Stimulated activated CD8-positive, alpha-beta memory T cell treated with anti-CD3 and anti-CD28 coated beads, Interleukin-4, amount 100 ng/mL, for 24 hours (primary cell): ENCODE data around the gene ARHGEF5.
"Not testable (repeated sequence)": the region's sequence is repeated elsewhere in the genome, so short reads cannot be mapped to it uniquely, and the experiment has no call there.

Source experiments
- DNase-seq: peaks from one replicate; pipeline ENCODE4 v3.0.0-alpha.2; 2020; ENCODE audit warnings: low read depth

ARHGEF5 gene

DNA sequence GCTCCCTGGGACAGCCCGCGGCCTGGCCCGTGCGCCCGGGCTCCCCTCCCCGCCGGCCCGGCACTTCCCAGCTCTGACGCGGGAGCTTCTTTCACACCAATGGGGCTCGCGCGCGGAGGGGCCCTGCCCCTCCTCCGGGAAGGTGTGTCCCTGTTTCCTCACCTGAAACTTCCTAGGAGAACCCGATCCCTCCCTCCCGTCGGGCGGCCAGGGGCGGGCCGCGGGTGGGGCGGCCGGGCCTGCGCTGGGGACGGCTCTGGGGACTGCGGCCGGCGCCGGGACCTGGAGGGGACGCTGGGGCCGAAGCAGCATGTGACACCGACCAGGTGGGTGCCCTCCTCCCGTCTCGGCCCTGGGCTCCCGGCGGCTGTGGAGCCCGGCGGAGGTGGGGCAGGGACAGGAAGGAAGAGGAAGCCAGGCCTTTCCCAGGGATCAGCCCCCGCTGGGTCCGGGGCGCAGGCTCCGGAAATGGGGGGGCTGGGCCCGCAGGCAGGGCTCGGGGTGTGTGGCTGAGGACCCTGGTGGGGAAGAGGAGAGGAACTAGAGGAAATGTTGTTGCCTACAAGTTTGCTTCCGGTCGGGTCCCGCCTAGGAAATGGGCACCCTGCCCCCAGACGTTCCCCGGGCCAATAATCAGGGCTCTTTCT, at the start of gene ARHGEF5:
Gene ARHGEF5, plus strand, starts transcription at position 227 of the 647 bp plus-strand sequence. CDS start 7,268 bp downstream, outside the sequence.
- not testable (repeated sequence) for DNase-seq

DNA sequence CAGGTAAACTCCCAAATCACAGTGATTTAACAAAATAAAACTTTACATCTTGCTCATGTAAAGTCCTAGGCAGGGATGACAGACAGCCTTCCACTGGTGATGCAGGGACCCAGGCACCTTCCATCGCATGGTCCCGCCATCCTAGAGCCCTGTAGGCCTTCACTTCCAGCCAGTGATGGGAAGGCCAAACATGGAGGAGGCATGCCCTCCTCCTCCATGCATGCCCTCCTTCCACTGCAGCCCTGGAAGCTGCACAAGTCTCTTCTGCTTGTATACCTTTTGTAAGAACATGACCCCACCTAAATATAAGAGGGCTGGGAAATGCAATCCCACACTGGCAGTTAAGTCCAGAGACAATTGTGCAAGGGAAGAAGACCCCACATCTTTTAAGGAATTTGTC, 45.5 kb upstream of the ARHGEF5 start:
- not testable (repeated sequence) for DNase-seq

DNA sequence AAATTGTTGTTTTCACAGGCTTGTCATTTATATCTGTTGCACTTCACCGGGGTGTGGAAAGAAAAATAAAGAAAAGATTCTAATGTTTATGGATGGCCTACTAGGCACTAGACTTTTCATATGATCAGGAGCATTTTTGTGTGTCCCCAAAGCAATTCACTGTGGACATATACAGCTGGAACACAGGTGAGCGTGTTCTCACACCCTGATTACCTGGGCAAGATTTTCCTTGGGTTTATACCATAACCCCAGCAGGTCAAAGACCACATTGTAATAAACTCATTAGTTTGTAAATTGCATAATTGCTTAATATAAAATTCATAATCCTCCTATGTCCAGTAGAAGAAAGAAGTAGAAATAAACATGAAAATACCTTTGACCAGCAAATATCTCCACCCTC, 44.0 kb upstream of the ARHGEF5 start:
- DNase-seq, result not testable (repeated sequence)

DNA sequence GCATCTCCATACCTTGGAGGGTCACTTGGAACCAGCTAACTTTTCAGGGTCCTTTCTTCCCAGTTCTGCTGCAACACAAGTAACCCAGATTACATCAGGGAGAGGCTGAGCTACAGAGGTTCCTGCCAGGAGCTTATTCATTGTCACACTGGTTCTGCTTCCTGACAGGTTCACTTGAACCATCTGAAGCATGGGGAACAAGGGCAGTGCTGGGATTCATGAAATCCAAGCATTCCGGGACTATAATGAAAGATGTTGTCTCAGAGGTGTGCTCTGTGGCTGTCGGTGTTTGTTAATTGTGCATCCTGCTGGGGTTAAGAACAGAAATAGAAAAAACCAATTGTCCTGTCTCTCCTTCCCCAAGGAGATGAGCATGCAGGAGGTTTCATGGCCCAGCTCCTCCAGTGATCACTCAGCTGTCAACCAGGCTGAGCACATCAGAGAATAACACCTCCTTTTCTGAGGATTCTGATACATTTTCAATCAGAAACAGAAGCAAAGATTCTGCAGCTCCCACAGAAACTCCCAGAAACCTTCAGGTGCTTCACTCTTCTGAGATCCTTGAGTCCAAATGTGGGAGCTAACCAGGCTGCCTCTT, 43.2 kb upstream of the ARHGEF5 start, which contains the start of gene OR2A1:
Gene OR2A1, plus strand, starts transcription at position 548 of the 598 bp plus-strand sequence. CDS start 5,706 bp downstream, outside the sequence.
- DNase-seq, result not testable (repeated sequence)

DNA sequence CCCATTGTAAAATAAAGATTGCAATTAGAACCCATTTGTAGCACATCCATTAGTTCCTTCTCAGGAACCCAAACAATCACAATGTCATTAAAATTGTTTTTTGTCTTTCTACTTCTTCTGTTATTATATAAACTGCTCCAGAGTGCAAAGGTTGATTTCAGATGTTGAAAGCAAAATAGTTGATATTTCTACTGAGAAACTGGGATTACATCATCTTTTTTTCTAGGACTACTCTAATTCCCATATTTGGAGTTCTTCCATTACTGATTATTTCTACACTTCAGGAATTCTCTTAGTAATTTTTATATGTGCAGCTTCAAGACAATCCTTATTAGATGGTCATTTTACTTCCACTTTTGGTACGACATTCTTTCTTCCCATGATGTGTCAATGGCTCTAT, 37.7 kb upstream of the ARHGEF5 start:
- DNase-seq, result not testable (repeated sequence)

DNA sequence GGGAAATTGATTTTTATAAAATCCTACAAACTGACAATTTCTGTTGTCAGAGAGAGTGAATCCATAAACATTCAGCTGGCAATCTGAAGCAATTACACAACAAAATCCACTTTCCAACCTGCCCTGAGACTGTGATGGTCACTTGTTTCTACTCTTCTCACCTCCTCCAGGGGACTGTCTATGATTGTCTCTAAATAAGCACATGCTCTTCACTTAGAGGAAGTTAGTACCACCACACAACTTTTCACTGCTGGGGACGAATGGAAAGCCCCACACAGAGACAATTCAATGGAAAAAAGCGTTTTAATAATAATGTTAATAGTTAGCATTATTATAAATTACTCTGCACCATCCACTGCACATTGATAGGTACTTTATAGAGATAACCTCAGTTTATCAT, 35.7 kb upstream of the ARHGEF5 start:
- DNase-seq, result not testable (repeated sequence)

DNA sequence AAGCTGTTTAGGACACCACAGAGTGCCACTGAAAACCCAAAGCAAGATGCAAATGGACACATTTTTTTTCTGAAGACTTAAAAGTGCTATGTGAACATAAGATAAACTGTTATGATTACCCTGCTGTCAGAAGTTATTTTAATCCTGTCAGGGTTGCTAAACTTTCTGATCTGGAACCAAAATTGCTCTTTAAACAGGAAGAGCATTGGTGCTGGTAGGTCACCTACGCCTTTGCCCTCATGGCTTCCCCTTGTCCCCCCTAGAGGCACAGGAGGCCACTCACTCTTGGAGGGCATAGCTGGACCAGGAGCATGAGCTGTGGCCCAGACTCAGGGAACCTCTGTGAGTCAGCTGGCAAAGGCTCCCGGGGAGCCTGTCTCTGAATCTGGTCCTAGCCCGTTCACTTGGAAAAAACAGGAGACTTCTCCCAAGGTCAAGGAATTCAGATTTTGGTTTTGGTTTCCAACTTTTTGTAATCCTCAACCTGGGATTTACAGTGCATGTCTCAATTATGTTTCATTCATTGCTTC, 33.5 kb upstream of the ARHGEF5 start:
- not testable (repeated sequence) for DNase-seq

DNA sequence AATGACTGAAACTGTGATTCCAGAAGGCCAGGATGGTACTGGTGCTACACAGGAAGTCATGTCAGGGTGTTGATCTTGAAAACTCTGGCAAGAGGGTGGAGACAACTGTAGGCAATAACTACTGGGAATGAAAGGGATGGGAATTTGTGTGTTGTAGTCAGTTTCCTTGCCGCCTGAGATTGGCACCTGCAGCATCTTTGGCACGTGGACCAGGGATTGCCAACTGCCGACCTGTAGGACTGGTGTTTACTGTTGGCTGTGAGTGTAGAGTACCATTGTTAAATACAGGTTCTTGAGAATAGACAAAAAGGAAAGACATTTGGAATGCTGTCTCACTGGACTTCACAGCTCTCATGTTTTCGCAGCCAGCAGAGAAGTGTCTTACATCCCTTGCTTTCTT, 31.8 kb upstream of the ARHGEF5 start:
- DNase-seq, result not testable (repeated sequence)

DNA sequence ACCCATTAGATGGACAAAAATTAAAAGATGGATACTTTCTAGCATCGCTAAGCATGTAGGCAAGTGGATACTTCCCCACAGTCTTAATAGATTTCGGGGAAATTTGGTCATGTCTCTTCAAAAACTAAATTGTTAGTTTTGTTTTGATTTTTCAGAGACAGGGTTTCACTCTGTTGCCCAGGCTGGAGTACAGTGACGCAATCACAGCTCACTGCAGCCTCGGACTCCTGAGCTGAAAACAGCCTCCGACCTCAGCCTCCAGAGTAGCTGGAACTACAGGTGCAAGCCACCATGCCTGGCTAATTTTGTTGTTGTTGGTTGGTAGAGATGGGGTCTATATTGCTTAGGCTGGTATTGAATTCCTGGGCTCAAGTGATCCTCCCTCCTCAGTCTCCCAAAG, 29.3 kb upstream of the ARHGEF5 start:
- DNase-seq, result not testable (repeated sequence)

DNA sequence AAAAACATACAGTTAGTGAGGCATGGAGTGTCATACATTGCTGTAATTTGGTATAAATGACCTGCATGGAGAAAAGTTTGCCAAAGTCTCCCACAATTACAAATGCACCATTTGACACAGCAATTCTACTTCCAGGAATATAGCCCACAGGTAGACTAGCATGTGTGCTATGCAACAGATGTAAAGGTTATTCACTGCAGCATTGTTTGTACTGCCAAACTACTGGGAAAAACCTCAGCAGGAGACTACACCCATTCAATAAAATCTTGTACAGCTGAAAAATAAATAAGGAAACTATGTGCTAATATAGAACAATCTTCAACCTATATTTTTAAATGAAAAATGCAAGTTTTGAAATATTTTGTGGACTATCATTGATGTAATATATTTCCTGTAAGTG, 25.2 kb upstream of the ARHGEF5 start:
- DNase-seq, result not testable (repeated sequence)

DNA sequence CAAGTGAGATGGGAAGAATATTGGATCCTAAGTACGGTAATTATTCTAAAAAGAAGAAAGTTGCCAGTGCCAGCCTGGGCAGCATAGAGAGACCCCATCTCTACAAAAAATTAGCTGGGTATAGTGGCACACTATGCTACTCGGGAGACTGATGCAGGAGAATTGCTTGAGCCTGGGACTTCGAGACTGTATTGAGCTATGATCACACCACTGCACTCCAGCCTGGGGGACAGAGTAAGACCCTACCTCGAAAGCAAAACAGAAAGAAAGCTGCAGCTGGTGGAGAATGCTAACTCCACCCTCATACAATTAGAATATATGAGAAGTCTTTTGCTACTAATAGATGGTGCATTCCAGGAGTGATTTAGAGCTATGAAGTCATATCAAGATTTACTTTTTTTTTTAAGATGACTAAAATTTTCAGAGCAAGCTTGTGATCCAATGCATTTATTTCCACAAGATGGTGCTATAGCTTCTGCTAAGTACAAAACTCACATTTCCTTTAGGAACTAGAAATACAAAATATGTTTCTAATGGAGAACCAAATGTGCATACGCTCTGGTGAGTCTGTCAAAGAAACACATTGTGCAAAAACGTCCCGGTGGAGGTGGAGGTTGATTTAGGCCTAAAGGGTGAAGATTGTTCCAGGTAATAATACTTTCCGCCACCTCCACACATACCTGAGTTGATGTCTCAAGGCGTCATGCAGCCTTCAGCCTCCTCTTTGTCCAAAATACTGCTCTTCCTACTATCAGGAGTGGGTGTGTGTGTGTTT, 23.8 kb upstream of the ARHGEF5 start:
- DNase-seq, result not testable (repeated sequence)

DNA sequence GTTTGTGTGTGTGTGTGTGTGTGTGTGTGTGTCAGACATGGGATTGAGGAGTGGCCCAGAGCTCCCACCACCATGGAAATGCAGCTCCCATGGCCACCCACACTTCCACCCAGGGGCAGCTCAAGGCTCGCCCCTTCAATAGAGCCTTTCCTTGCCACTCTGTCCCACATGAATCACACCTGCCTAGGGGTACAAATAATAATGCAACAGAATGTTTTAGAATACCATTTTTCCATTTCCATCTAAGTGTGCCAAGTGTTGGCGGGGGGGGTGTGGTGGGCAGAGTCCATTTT, 23.3 kb upstream of the ARHGEF5 start:
- DNase-seq, result not testable (repeated sequence)

DNA sequence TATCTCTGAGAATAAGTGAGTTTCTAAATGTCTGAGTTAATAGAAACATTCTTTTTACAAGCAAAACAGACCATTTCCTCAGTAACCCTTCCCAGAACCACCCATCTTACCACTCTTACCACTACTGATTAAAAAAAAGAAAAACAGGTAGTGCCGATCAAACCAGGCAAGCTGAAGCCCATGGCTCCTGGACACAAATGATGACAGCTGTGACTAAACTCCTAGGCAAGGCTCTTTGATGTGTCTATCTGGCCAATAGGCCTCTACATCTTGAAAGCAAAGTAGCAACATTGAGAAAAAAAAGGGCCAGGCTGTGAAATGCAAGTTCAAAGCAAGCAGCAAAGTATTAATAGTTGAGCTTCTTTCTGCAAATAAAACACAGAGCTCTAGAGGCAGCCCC, 6.6 kb upstream of the ARHGEF5 start:
- not testable (repeated sequence) for DNase-seq

DNA sequence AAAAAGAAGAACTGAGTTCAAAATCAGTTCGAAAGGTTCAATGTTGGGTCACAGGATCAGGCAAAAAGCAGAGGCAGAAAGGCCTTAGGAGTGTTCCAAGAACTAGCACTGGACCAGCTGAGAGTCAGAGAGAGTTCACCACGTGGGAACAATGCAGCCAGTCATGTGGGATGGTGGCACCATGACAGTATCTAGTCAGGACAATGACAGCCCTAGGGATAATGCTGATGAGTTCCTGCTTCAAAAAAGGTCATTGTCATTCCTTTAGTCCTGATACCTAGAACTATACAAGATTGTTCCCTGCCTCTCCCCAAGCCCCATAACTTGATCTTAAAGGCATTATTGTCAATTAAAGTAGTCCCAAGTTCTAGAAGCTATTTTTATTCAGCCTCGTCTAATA, 3.5 kb upstream of the ARHGEF5 start:
- not testable (repeated sequence) for DNase-seq

DNA sequence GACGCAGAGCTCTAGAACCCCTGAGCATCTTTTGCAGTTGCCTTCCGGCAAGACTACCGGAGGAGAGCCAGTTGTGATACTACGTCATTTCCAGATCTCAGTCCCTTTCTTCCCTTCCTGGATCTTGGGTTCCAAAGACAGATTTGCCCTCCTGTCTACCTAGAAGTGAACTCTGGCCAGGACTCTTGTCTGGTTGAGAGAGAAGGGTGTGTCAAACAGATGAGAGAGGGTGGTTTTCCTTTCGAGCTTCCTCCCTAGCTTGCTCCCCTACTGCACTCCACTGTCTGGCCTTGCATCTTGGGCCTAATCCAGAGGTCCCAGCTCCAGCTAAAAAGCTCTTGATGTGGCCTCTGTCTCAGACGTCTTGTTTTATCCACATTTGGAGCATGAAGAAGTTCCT, 983 bp downstream of the ARHGEF5 start:
- not testable (repeated sequence) for DNase-seq

DNA sequence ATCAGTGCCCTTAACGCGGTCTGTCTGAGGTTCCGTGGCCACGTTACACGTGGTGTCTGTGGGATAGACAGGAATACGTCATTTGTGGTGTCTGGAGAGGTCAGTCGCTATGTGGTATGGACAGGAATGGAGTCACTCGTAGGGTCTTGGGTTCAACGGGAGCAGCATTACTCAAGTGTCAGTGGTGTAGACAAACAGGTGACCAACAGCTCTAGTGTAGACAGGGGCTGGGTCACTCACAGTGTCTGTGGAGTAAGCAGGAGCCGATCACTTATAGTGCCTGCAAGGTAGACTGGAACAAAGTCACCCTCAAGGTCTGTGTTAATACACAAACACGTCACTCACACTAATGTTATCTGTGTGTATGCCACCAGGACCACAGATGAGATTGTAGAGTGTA, 1.7 kb downstream of the ARHGEF5 start:
- not testable (repeated sequence) for DNase-seq

DNA sequence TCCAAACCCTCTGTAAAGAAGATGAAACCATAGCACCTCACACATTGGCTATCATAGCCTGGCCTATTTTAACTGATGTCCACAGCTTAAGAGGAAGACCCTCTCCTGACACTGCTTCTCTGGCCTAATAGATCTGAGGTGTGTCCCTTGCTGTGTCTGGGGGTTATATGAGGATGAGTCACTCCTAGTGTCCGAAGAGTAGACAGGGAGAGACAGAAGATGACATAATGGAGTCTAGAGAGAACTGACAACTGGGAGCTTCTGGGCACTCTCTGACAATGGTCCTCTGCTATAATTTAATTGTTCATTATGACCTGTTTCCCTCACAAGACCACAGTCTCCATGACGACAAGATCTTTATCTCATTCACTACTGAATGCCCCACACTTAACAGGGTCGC, 6.9 kb downstream of the ARHGEF5 start:
- DNase-seq, result not testable (repeated sequence)

DNA sequence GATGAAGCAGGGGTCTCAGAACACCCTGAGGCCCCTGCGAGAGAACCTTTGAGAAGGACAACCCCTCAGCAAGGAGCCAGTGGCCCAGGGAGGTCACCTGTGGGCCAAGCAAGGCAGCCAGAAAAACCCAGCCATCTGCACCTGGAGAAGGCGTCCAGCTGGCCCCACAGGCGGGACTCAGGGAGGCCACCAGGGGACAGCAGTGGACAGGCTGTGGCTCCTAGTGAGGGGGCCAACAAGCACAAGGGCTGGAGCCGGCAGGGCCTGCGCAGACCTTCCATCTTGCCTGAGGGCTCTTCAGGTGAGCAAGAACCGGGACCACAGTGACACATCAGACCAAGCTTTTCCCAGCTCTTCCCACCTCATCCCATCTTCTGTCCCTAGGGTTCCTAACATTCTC, 10.3 kb downstream of the ARHGEF5 start:
- not testable (repeated sequence) for DNase-seq

DNA sequence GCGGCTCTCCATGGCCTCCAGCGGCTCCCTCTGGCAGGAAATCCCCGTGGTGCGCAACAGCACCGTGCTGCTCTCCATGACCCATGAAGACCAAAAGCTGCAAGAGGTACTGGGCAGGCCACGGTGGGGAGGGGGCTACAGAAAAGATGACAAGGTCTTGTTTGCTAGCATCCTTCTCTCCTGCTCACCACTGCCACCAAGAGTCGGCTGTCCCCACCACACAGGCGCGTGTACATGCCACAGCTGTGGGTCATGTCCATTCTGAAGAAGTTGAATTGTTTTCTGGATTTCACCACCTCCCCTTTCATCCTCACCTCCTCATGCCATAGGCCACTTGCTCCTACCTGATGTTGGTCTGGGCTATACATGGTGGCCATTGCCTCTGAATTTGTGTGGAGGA, 12.0 kb downstream of the ARHGEF5 start:
- DNase-seq, result not testable (repeated sequence)

DNA sequence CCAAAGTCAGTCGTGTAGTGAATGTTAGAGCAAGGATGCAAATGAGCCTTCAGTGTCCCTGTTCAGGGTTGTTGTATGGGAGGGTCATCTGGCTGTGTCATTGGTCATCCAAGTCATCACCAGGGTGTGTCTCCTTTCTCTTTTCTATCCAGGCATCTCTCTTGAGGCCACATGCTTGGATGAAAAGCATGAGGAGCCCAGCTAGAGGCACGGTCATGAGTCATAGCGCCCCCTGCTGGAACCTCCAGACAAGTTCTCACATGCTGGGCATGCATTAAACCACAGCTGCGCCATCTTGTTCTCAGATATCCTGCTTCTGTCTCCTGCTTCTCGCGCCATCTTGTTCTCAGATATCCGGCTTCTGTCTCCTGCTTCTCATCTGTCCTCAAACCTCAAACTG, 14.0 kb downstream of the ARHGEF5 start:
- not testable (repeated sequence) for DNase-seq

DNA sequence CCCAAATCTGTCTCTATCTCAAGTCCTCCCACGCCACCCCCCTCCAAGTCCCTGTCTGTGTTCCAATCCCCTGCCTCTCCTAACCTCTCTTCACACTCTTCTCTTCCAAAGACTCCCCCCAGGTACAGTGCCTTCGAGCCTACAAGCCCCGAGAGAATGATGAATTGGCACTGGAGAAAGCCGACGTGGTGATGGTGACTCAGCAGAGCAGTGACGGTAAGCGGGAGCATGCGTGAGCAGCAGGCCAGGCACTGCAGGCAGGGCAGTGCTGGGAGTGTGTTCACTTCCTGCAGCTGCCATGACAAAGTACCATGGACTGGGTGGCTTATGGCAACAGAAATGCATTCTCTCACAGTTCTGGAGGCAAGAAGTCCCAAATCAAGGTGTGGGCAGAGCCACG, 23.4 kb downstream of the ARHGEF5 start:
- no peak for DNase-seq

DNA sequence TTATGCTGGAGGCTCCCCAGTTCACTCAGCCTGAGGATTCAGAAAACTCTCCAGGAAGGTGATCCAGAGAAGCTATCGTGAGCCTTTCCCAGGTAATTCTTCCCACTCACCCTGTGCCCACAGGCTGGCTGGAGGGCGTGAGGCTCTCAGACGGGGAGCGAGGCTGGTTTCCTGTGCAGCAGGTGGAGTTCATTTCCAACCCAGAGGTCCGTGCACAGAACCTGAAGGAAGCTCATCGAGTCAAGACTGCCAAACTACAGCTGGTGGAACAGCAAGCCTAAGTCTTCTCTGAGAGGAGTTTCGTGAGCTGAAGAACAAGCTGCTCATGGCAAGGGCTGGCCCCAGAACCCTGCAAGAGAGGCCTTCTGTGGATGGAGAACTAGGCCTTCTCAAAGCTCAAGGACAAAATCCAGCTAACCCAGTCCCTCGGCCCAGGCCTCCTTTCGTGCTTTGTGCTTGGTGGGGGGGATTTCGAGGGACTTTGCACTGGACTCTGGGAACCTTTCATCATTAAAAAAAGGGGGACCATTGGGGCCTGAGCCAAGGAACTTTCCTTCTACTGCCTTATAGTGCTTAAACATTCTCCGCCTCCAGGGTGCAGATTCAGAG, 24.7 kb downstream of the ARHGEF5 start:
- no peak for DNase-seq
